HCT116 (cell line): ENCODE results near the gene CEACAM5. TPM values are rescaled to one million over a fixed set of nuclear protein-coding genes. Genes with fewer than 3 reads are reported as not detected.

Source experiments
- ATAC-seq: fragments of 200-7000 bp; cut with Tn5 transposase; 2 replicates; pipeline ENCODE4 v1.9.1; 2020; ENCODE audit warnings: mild to moderate bottlenecking, moderate library complexity
- BruUV-seq: library from RNA; stranded (reverse); fragments of 400-500 nt; replicated peaks from 2 replicates; lab custom pipeline; 2021; lab: Mats Ljungman, UMichigan
- CTCF ChIA-PET: fragments of 300-600 bp; sonication (Branson Sonifier 250); formaldehyde crosslinking; loops from one replicate; lab custom pipeline; 2021; ENCODE audit warnings: antibody characterized with exemption; lab: Charles Lee
- POLR2A ChIA-PET: fragments of 300-600, 350-600 bp; sonication (Branson Sonifier 250); formaldehyde crosslinking; loops from one replicate; lab custom pipeline; 2021; ENCODE audit warnings: antibody characterized with exemption; lab: Charles Lee
- RAD21 ChIA-PET, 2 experiments: fragments of 300-600 bp; sonication (Branson Sonifier 250); formaldehyde crosslinking; loops; one replicate each; lab custom pipeline; 2023; ENCODE audit warnings: low total read pairs in 2 of 2; ENCODE audit not compliant: uncharacterized antibody in 2 of 2, unreplicated experiment in 2 of 2, low non-redundant PET in 1 of 2; lab: Charles Lee
- DNase-seq: peaks from one replicate; pipeline ENCODE4 v3.0.0-alpha.2; 2010; ENCODE audit warnings: low read depth, low spot score
- H2AFZ ChIP-seq: fragments of 200-600 bp; shearing (Covaris generic), sonication (generic); 2 replicates; pipeline ENCODE4 v1.6.1; 2017; ENCODE audit warnings: low read depth, mixed run types, mixed read lengths, antibody characterized with exemption, low read length; ENCODE audit not compliant: poor library complexity, severe bottlenecking
- H3K27ac ChIP-seq: 2 replicates; pipeline ENCODE4 v1.5.1; 2012; ENCODE audit warnings: low read depth, low read length
- H3K27me3 ChIP-seq: fragments of 200-600 bp; sonication (generic); 2 replicates; pipeline ENCODE4 v1.6.1; 2016; ENCODE audit warnings: mixed run types, low read length, mixed read lengths; ENCODE audit not compliant: insufficient read depth
- H3K36me3 ChIP-seq, 2 experiments: fragments of 200-500 bp in 1 of 2; fragments of 200-600 bp in 1 of 2; sonication (Bioruptor generic) in 1 of 2; sonication (generic) in 1 of 2; 2 replicates each; pipeline versions ENCODE4 v1.5.1 to v1.6.1; 2014 to 2016; ENCODE audit warnings: low read length in 2 of 2, inconsistent platforms in 1 of 2, mixed read lengths in 1 of 2, mixed run types in 1 of 2; ENCODE audit not compliant: insufficient read depth in 2 of 2, control insufficient read depth in 1 of 2
- H3K4me1 ChIP-seq, 2 experiments: fragments of 200-600 bp in 1 of 2; sonication (generic) in 1 of 2; 2 replicates each; pipeline versions ENCODE4 v1.5.1 to v1.6.1; 2012 to 2017; ENCODE audit warnings: low read length in 2 of 2, inconsistent platforms in 1 of 2, mild to moderate bottlenecking in 1 of 2, mixed read lengths in 1 of 2, mixed run types in 1 of 2, moderate library complexity in 1 of 2; ENCODE audit not compliant: insufficient read depth in 2 of 2, control insufficient read depth in 1 of 2
- H3K4me2 ChIP-seq: fragments of 200-600 bp; sonication (generic); 2 replicates; pipeline ENCODE4 v1.6.1; 2017; ENCODE audit warnings: mixed run types, low read length, mixed read lengths
- H3K4me3 ChIP-seq, 2 experiments: fragments of 200-600 bp in 1 of 2; sonication (generic) in 1 of 2; replicated peaks in 1 of 2; 2 replicates each; pipeline ENCODE4 v1.5.1; 2011 to 2016; ENCODE audit warnings: low read length in 2 of 2, control low read depth in 1 of 2, low read depth in 1 of 2, mild to moderate bottlenecking in 1 of 2, mixed read lengths in 1 of 2, mixed run types in 1 of 2
- H3K79me2 ChIP-seq: fragments of 200-600 bp; sonication (generic); 2 replicates; pipeline ENCODE4 v1.6.1; 2017; ENCODE audit warnings: mild to moderate bottlenecking, mixed run types, low read length, moderate library complexity, mixed read lengths; ENCODE audit not compliant: insufficient read depth
- H3K9ac ChIP-seq: fragments of 200-600 bp; sonication (generic); 2 replicates; pipeline ENCODE4 v1.6.1; 2016; ENCODE audit warnings: low read length, mixed read lengths
- H3K9me2 ChIP-seq: fragments of 200-600 bp; sonication (generic), shearing (Covaris generic); 2 replicates; pipeline ENCODE4 v1.6.1; 2017; ENCODE audit warnings: mixed run types, mild to moderate bottlenecking, moderate library complexity; ENCODE audit not compliant: insufficient read depth
- H3K9me3 ChIP-seq, 2 experiments: fragments of 200-500 bp in 1 of 2; fragments of 200-600 bp in 1 of 2; sonication (Bioruptor generic) in 1 of 2; sonication (generic) in 1 of 2; 2 replicates each; pipeline ENCODE4 v1.6.1; 2014 to 2017; ENCODE audit warnings: low read length in 2 of 2, mixed read lengths in 2 of 2, inconsistent platforms in 1 of 2, low read depth in 1 of 2, mild to moderate bottlenecking in 1 of 2, mixed run types in 1 of 2, moderate library complexity in 1 of 2; ENCODE audit not compliant: control insufficient read depth in 1 of 2, insufficient read depth in 1 of 2
- H4K20me1 ChIP-seq: fragments of 200-600 bp; sonication (generic), shearing (Covaris generic); 2 replicates; pipeline ENCODE4 v1.6.1; 2017; ENCODE audit warnings: mixed run types, mild to moderate bottlenecking, moderate library complexity; ENCODE audit not compliant: insufficient read depth
- CBX3 ChIP-seq: IDR thresholded peaks from 2 replicates; pipeline ENCODE4 v1.6.1; 2012; ENCODE audit warnings: low read depth
- CEBPB ChIP-seq: IDR thresholded peaks from 2 replicates; pipeline ENCODE4 v1.6.1; 2012; ENCODE audit warnings: low read depth
- CTCF ChIP-seq, 3 experiments: fragments of 200-600 bp in 1 of 3; sonication (generic) in 1 of 3; IDR thresholded peaks in 2 of 3; conservative IDR thresholded peaks in 1 of 3; 2 replicates each; pipeline ENCODE4 v1.5.1; 2012 to 2017; ENCODE audit warnings: low read depth in 2 of 3, low read length in 2 of 3, antibody characterized with exemption in 1 of 3, borderline replicate concordance in 1 of 3, control low read depth in 1 of 3, mild to moderate bottlenecking in 1 of 3, mixed read lengths in 1 of 3, mixed run types in 1 of 3, moderate library complexity in 1 of 3; ENCODE audit not compliant: insufficient read depth in 1 of 3
- EGR1 ChIP-seq: IDR thresholded peaks from 2 replicates; pipeline ENCODE4 v1.6.1; 2012; ENCODE audit warnings: low read depth
- ELF1 ChIP-seq: IDR thresholded peaks from 2 replicates; pipeline ENCODE4 v1.6.1; 2012; ENCODE audit warnings: low read depth, borderline replicate concordance
- FOSL1 ChIP-seq: IDR thresholded peaks from 2 replicates; pipeline ENCODE4 v1.6.1; 2012; ENCODE audit warnings: low read depth
- JUND ChIP-seq: IDR thresholded peaks from 2 replicates; pipeline ENCODE4 v1.6.1; 2012
- MAX ChIP-seq: IDR thresholded peaks from 2 replicates; pipeline ENCODE4 v1.6.1; 2012
- POLR2A ChIP-seq: IDR thresholded peaks from 2 replicates; pipeline ENCODE4 v1.7.0; 2011; ENCODE audit warnings: borderline replicate concordance; ENCODE audit not compliant: insufficient read depth, insufficient read length; ENCODE audit errors: extremely low read depth
- POLR2AphosphoS5 ChIP-seq: IDR thresholded peaks from 2 replicates; pipeline ENCODE4 v1.6.1; 2011; ENCODE audit warnings: mild to moderate bottlenecking, low read depth, low read length, moderate library complexity
- RAD21 ChIP-seq: IDR thresholded peaks from 2 replicates; pipeline ENCODE4 v1.6.1; 2012; ENCODE audit warnings: low read depth, mild to moderate bottlenecking
- REST ChIP-seq: IDR thresholded peaks from 2 replicates; pipeline ENCODE4 v1.6.1; 2012; ENCODE audit warnings: low read depth
- SIN3A ChIP-seq: IDR thresholded peaks from 2 replicates; pipeline ENCODE4 v1.6.1; 2012; ENCODE audit warnings: low read depth
- SRF ChIP-seq: IDR thresholded peaks from 2 replicates; pipeline ENCODE4 v1.6.1; 2012; ENCODE audit warnings: low read depth
- TCF7L2 ChIP-seq: IDR thresholded peaks from 2 replicates; pipeline ENCODE4 v1.7.0; 2011; ENCODE audit warnings: borderline replicate concordance, inconsistent platforms; ENCODE audit not compliant: insufficient read depth, insufficient read length; ENCODE audit errors: extremely low read depth
- YY1 ChIP-seq: IDR thresholded peaks from 2 replicates; pipeline ENCODE4 v1.6.1; 2011; ENCODE audit warnings: low read length, low read depth, moderate library complexity, mild to moderate bottlenecking; ENCODE audit not compliant: insufficient replicate concordance; ENCODE audit errors: extremely low read depth
- ZBTB33 ChIP-seq: IDR thresholded peaks from 2 replicates; pipeline ENCODE4 v1.6.1; 2011; ENCODE audit warnings: mild to moderate bottlenecking, low read length, moderate library complexity; ENCODE audit not compliant: insufficient replicate concordance; ENCODE audit errors: extremely low read depth
- ZNF274 ChIP-seq: fragments of 200-500 bp; sonication (Bioruptor generic); IDR thresholded peaks from 2 replicates; pipeline ENCODE4 v1.6.1; 2014; ENCODE audit warnings: mild to moderate bottlenecking, low read depth, low read length, inconsistent platforms
- intact Hi-C: fragments of 100-400 bp; cut with micrococcal nuclease; formaldehyde crosslinking; loops from 2 replicates; pipeline ENCODE4 v1.10.0; 2022
- total RNA-seq: library from RNA; stranded (reverse); gene quantifications from one replicate; pipeline ENCODE4 v1.2.1, GENCODE V29; 2021; ENCODE audit not compliant: unreplicated experiment

The CEACAM5 gene
- total RNA-seq, 1 experiment from 2014 or later = 0.22 TPM

GRCh38 chr19:41720103-41720502 is 11.7 kb downstream of the CEACAM5 start:
- H3K4me2 ChIP-seq = no peak overlapping the region
- intact Hi-C loops = no loop called here
- no peak for DNase-seq
- no peak overlapping the region for H3K27ac ChIP-seq
- BruUV-seq = no TSS peak
- no peaks in the 10 kb centered on the region for H3K9me2 ChIP-seq
- H3K9me3 ChIP-seq = no peaks in the 10 kb centered on the region
- no peaks in the 10 kb centered on the region for H3K79me2 ChIP-seq
- ChIA-PET RAD21 (no interaction called here), POLR2A (no interaction called here), CTCF (no interaction called here)
- no peak overlapping the region for H3K9ac ChIP-seq
- no peak overlapping the region for H3K4me3 ChIP-seq
- H2AFZ ChIP-seq = no peak overlapping the region
- no peak for TF ChIP-seq YY1
- TF ChIP-seq EGR1 = no peak
- no peak for TF ChIP-seq SIN3A
- TF ChIP-seq FOSL1 = no peak
- TF ChIP-seq REST = no peak
- no peak for TF ChIP-seq JUND
- no peak for TF ChIP-seq CBX3
- no peak for TF ChIP-seq ZBTB33
- TF ChIP-seq ZNF274 = no peak
- TF ChIP-seq POLR2A = no peak
- TF ChIP-seq TCF7L2 = no peak
- no peak for TF ChIP-seq ELF1
- no peak for TF ChIP-seq CTCF (IDR thresholded peaks at IDR 0.05 in 2 of 3, conservative IDR thresholded peaks at IDR 0.05 in 1 of 3; ENCODE audit: borderline replicate concordance in 1 of 3, insufficient read depth in 1 of 3, low read depth in 2 of 3, low read length in 2 of 3)
- no peak for TF ChIP-seq RAD21
- TF ChIP-seq POLR2AphosphoS5 = no peak
- TF ChIP-seq CEBPB = no peak
- no peak for TF ChIP-seq MAX
- no peak for TF ChIP-seq SRF
- TF ChIP-seq, all 23 proteins: peak for 0
- no peaks in the 10 kb centered on the region for H3K36me3 ChIP-seq
- no peaks in the 10 kb centered on the region for H3K4me1 ChIP-seq
- H4K20me1 ChIP-seq = no peaks in the 10 kb centered on the region
- no peak for ATAC-seq
- peaks cover 80% of the 10 kb centered on the region for H3K27me3 ChIP-seq
